ENCODE results near the gene EPAS1.
A peak's percentile ranks its signal among the peaks of the same experiment; 100 is the strongest.

- TF ChIP-seq CTCF (IDR thresholded peaks at IDR 0.05) (peak in 3 of 7 experiments; percentile 15 to 25 (median 22)), POLR2A (IDR thresholded peaks at IDR 0.05) (no peak)
Measured at GRCh38 chr2:46300406-46300832, 3.2 kb downstream of the EPAS1 start.
